ENCODE measurements around the gene OLIG1. TPM values are rescaled to one million over a fixed set of nuclear protein-coding genes. Genes with fewer than 3 reads are reported as not detected.

OLIG1 gene
- total RNA-seq, 1 donor, result not detected

- H3K4me3 ChIP-seq (ENCODE audit: insufficient read depth, low read length), result no peak overlapping the region
- H2AFZ ChIP-seq (ENCODE audit: low read length), result no peak overlapping the region
- H3K79me2 ChIP-seq (ENCODE audit: insufficient read depth, low read length), result no peaks in the 10 kb centered on the region
- no peaks in the 10 kb centered on the region for H4K20me1 ChIP-seq (ENCODE audit: insufficient read depth, low read length)
- no peaks in the 10 kb centered on the region for H3K9me3 ChIP-seq (ENCODE audit: low read depth, low read length)
- TF ChIP-seq, protein P1, sequence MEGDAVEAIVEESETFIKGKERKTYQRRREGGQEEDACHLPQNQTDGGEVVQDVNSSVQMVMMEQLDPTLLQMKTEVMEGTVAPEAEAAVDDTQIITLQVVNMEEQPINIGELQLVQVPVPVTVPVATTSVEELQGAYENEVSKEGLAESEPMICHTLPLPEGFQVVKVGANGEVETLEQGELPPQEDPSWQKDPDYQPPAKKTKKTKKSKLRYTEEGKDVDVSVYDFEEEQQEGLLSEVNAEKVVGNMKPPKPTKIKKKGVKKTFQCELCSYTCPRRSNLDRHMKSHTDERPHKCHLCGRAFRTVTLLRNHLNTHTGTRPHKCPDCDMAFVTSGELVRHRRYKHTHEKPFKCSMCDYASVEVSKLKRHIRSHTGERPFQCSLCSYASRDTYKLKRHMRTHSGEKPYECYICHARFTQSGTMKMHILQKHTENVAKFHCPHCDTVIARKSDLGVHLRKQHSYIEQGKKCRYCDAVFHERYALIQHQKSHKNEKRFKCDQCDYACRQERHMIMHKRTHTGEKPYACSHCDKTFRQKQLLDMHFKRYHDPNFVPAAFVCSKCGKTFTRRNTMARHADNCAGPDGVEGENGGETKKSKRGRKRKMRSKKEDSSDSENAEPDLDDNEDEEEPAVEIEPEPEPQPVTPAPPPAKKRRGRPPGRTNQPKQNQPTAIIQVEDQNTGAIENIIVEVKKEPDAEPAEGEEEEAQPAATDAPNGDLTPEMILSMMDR (IDR thresholded peaks at IDR 0.05; ENCODE audit: extremely low read depth, low read depth, low read length), result no peak
- peaks cover 57% of the 10 kb centered on the region for H3K27me3 ChIP-seq (ENCODE audit: insufficient read depth, low read length)
- H3K4me1 ChIP-seq (ENCODE audit: insufficient read depth, low read length), result no peaks in the 10 kb centered on the region
- no peak for DNase-seq (ENCODE audit: insufficient read length, low spot score, missing footprints)
- no peaks in the 10 kb centered on the region for H3K36me3 ChIP-seq (ENCODE audit: insufficient read depth, low read length)
- H3K4me2 ChIP-seq (ENCODE audit: insufficient read depth, low read length), result no peak overlapping the region
- H3K27ac ChIP-seq (ENCODE audit: low read depth, low read length), result no peak overlapping the region
Observed at GRCh38 chr21:33055991-33056390, 13.9 kb upstream of the OLIG1 start.

GRCh38 chr21:33057385-33057940 lies 12.5 kb upstream of the OLIG1 start:
- no peaks in the 10 kb centered on the region for H4K20me1 ChIP-seq (ENCODE audit: insufficient read depth, low read length)
- TF ChIP-seq, protein P1 (IDR thresholded peaks at IDR 0.05; ENCODE audit: extremely low read depth, low read depth, low read length), result no peak
- H3K79me2 ChIP-seq (ENCODE audit: insufficient read depth, low read length), result no peaks in the 10 kb centered on the region
- no peaks in the 10 kb centered on the region for H3K36me3 ChIP-seq (ENCODE audit: insufficient read depth, low read length)
- peaks cover 50% of the 10 kb centered on the region for H3K27me3 ChIP-seq (ENCODE audit: insufficient read depth, low read length)
- no peaks in the 10 kb centered on the region for H3K4me1 ChIP-seq (ENCODE audit: insufficient read depth, low read length)
- H3K4me3 ChIP-seq (ENCODE audit: insufficient read depth, low read length), result no peak overlapping the region
- DNase-seq (ENCODE audit: insufficient read length, low spot score, missing footprints), result no peak
- no peak overlapping the region for H2AFZ ChIP-seq (ENCODE audit: low read length)
- H3K4me2 ChIP-seq (ENCODE audit: insufficient read depth, low read length), result no peak overlapping the region
- H3K27ac ChIP-seq (ENCODE audit: low read depth, low read length), result no peak overlapping the region
- H3K9me3 ChIP-seq (ENCODE audit: low read depth, low read length), result no peaks in the 10 kb centered on the region

DNA sequence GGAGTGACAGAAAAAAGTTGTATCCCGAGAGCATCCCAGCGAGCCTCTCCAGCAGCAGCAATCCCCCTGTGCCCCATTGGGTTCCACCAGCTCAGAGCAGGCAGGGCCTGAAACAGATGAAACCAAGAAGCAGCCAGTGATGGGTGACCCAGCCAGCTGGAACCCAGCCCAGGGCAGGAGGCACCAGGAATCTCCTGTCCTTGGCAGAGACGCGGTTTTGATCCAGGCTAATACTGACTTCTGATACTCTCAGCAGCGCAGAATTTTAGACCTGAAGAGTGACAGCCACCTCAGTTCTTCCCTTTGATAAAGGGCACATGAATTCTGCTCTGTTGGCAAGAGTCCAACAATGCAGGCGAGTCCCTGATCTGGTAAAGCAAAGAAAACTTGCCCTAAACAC lies 11.4 kb upstream of the OLIG1 start:
- H3K79me2 ChIP-seq (ENCODE audit: insufficient read depth, low read length), result no peaks in the 10 kb centered on the region
- H3K4me1 ChIP-seq (ENCODE audit: insufficient read depth, low read length), result no peaks in the 10 kb centered on the region
- no peak overlapping the region for H3K4me2 ChIP-seq (ENCODE audit: insufficient read depth, low read length)
- H2AFZ ChIP-seq (ENCODE audit: low read length), result no peak overlapping the region
- H3K9me3 ChIP-seq (ENCODE audit: low read depth, low read length), result no peaks in the 10 kb centered on the region
- TF ChIP-seq, protein P1 (IDR thresholded peaks at IDR 0.05; ENCODE audit: extremely low read depth, low read depth, low read length), result no peak
- no peaks in the 10 kb centered on the region for H4K20me1 ChIP-seq (ENCODE audit: insufficient read depth, low read length)
- DNase-seq (ENCODE audit: insufficient read length, low spot score, missing footprints), result no peak
- H3K4me3 ChIP-seq (ENCODE audit: insufficient read depth, low read length), result no peak overlapping the region
- peaks cover 44% of the 10 kb centered on the region for H3K27me3 ChIP-seq (ENCODE audit: insufficient read depth, low read length)
- H3K27ac ChIP-seq (ENCODE audit: low read depth, low read length), result no peak overlapping the region
- H3K36me3 ChIP-seq (ENCODE audit: insufficient read depth, low read length), result no peaks in the 10 kb centered on the region

- no peaks in the 10 kb centered on the region for H3K36me3 ChIP-seq (ENCODE audit: insufficient read depth, low read length)
- no peaks in the 10 kb centered on the region for H4K20me1 ChIP-seq (ENCODE audit: insufficient read depth, low read length)
- TF ChIP-seq, protein P1 (IDR thresholded peaks at IDR 0.05; ENCODE audit: extremely low read depth, low read depth, low read length), result no peak
- no peak overlapping the region for H2AFZ ChIP-seq (ENCODE audit: low read length)
- DNase-seq (ENCODE audit: insufficient read length, low spot score, missing footprints), result no peak
- H3K4me3 ChIP-seq (ENCODE audit: insufficient read depth, low read length), result no peak overlapping the region
- no peaks in the 10 kb centered on the region for H3K4me1 ChIP-seq (ENCODE audit: insufficient read depth, low read length)
- H3K9me3 ChIP-seq (ENCODE audit: low read depth, low read length), result no peaks in the 10 kb centered on the region
- H3K27ac ChIP-seq (ENCODE audit: low read depth, low read length), result no peak overlapping the region
- no peak overlapping the region for H3K4me2 ChIP-seq (ENCODE audit: insufficient read depth, low read length)
- H3K27me3 ChIP-seq (ENCODE audit: insufficient read depth, low read length), result peaks cover 45% of the 10 kb centered on the region
- H3K79me2 ChIP-seq (ENCODE audit: insufficient read depth, low read length), result no peaks in the 10 kb centered on the region
Observed at GRCh38 chr21:33058957-33059356, 11.0 kb upstream of the OLIG1 start.

Measured in osteoblast (primary cell).